GM19035 (cell line): ENCODE results near the gene SLC39A11.
"Not testable (repeated sequence)": the region's sequence is repeated elsewhere in the genome, so short reads cannot be mapped to it uniquely, and the experiment has no call there.

Source experiments
- ATAC-seq: cut with Tn5 transposase; IDR thresholded peaks from one replicate; pipeline ENCODE4 v1.9.1; 2021; ENCODE audit not compliant: unreplicated experiment

SLC39A11 gene

GRCh38 chr17:72953621-72954020, 138.9 kb downstream of the SLC39A11 start:
- no peak for ATAC-seq

- no peak for ATAC-seq
Observed at GRCh38 chr17:72952641-72953315, 139.7 kb downstream of the SLC39A11 start.

GRCh38 chr17:72952220-72952619, 140.3 kb downstream of the SLC39A11 start:
- no peak for ATAC-seq

GRCh38 chr17:72950242-72950931, 142.1 kb downstream of the SLC39A11 start:
- no peak for ATAC-seq

GRCh38 chr17:72948115-72948514, 144.4 kb downstream of the SLC39A11 start:
- ATAC-seq: no peak

GRCh38 chr17:72947475-72947874, 145.0 kb downstream of the SLC39A11 start:
- ATAC-seq: no peak

GRCh38 chr17:72946696-72947095, 145.8 kb downstream of the SLC39A11 start:
- no peak for ATAC-seq

- no peak for ATAC-seq
Observed at GRCh38 chr17:72946156-72946555, 146.3 kb downstream of the SLC39A11 start.

- no peak for ATAC-seq
Observed at GRCh38 chr17:72945473-72945872, 147.0 kb downstream of the SLC39A11 start.

GRCh38 chr17:72943826-72944689, 148.4 kb downstream of the SLC39A11 start:
- no peak for ATAC-seq

- no peak for ATAC-seq
Observed at GRCh38 chr17:72942579-72942978, 149.9 kb downstream of the SLC39A11 start.

- no peak for ATAC-seq
Observed at GRCh38 chr17:72940496-72940895, 152.0 kb downstream of the SLC39A11 start.

- ATAC-seq: no peak
Observed at GRCh38 chr17:72938482-72938881, 154.0 kb downstream of the SLC39A11 start.

GRCh38 chr17:72937707-72938106, 154.8 kb downstream of the SLC39A11 start:
- no peak for ATAC-seq

GRCh38 chr17:72937254-72937653, 155.2 kb downstream of the SLC39A11 start:
- not testable (repeated sequence) for ATAC-seq

GRCh38 chr17:72935984-72936383, 156.5 kb downstream of the SLC39A11 start:
- ATAC-seq: no peak

GRCh38 chr17:72934927-72935326, 157.6 kb downstream of the SLC39A11 start:
- ATAC-seq: no peak

- ATAC-seq: no peak
Observed at GRCh38 chr17:72931635-72932034, 160.9 kb downstream of the SLC39A11 start.

- no peak for ATAC-seq
Observed at GRCh38 chr17:72931163-72931562, 161.3 kb downstream of the SLC39A11 start.

- no peak for ATAC-seq
Observed at GRCh38 chr17:72930031-72930430, 162.5 kb downstream of the SLC39A11 start.

GRCh38 chr17:72928454-72929136, 163.9 kb downstream of the SLC39A11 start:
- ATAC-seq: no peak
